Thyroid gland (tissue), 4 donors: ENCODE measurements around the gene ZNF346. TPM values are rescaled to one million over a fixed set of nuclear protein-coding genes. Genes with fewer than 3 reads are reported as not detected.

ENCODE experiments used
- DNase-seq, 2 donors: peaks; one replicate each; pipeline ENCODE4 v3.0.0-alpha.2; 2019
- H3K27ac ChIP-seq, 3 donors: fragments of 200-600 bp; sonication (generic); 1 replicate in 2 of 3; 2 replicates in 1 of 3; pipeline ENCODE4 v1.5.1; 2016 to 2019; ENCODE audit warnings: mild to moderate bottlenecking in 1 of 3, moderate library complexity in 1 of 3
- H3K27me3 ChIP-seq: fragments of 200-600 bp; sonication (generic); one replicate; pipeline ENCODE4 v1.5.1; 2019
- H3K36me3 ChIP-seq, 2 donors: fragments of 200-600 bp; sonication (generic); one replicate each; pipeline ENCODE4 v1.5.1; 2016 to 2019
- H3K4me1 ChIP-seq, 2 donors: fragments of 200-600 bp; sonication (generic); one replicate each; pipeline ENCODE4 v1.5.1; 2017 to 2019
- H3K4me3 ChIP-seq, 3 donors: fragments of 200-600 bp; sonication (generic); replicated peaks in 1 of 3; 1 replicate in 2 of 3; 2 replicates in 1 of 3; pipeline ENCODE4 v1.5.1; 2016; ENCODE audit warnings: mild to moderate bottlenecking in 1 of 3
- H3K9me3 ChIP-seq: fragments of 200-600 bp; sonication (generic); one replicate; pipeline ENCODE4 v1.5.1; 2017
- CTCF ChIP-seq, 6 experiments: fragments of 200-600 bp in 3 of 6; fragments of 450-650 bp in 3 of 6; sonication (generic) in 3 of 6; IDR thresholded peaks; one replicate each; pipeline ENCODE4 v1.5.1; 2016 to 2019; ENCODE audit warnings: antibody characterized with exemption in 6 of 6, mild to moderate bottlenecking in 2 of 6, inconsistent platforms in 1 of 6, moderate library complexity in 1 of 6
- POLR2A ChIP-seq, 2 donors: fragments of 450-650 bp; IDR thresholded peaks; one replicate each; pipeline ENCODE4 v1.6.1; 2017; ENCODE audit warnings: antibody characterized with exemption in 2 of 2, mild to moderate bottlenecking in 2 of 2, moderate library complexity in 1 of 2
- WGBS, 2 donors: methylation state at CpG; one replicate each; pipeline ENCODE4 v1.1.5; 2017; 5-methylcytosine and 5-hydroxymethylcytosine counted together
- intact Hi-C: fragments of 100-400 bp; cut with DNase I; formaldehyde crosslinking; loops from one replicate; pipeline ENCODE4 v1.15.1; 2023
- total RNA-seq, 4 donors: library from RNA; depleted of rRNA; stranded (reverse); fragments of >200 nt; gene quantifications; one replicate each; pipeline ENCODE4 v1.2.3, GENCODE V29; 2016

The ZNF346 gene
- total RNA-seq, 4 donors from 2014 or later, result 23.6 to 34.8 (median 26.2) TPM

GRCh38 chr5:177112589-177113220, 90.2 kb downstream of the ZNF346 start:
- Histone ChIP-seq H3K27me3 (no peaks in the 10 kb centered on the region), H3K36me3 (no peaks in the 10 kb centered on the region), H3K4me3 (no peak overlapping the region), H3K27ac (no peak overlapping the region), H3K9me3 (no peaks in the 10 kb centered on the region), H3K4me1 (peaks cover 0 to 17% of the 10 kb centered on the region in 2 donors)
- no peak for DNase-seq
- intact Hi-C loops, result loop anchor here (5.0 to 10.0 kb wide), 3 partner anchors 132 to 392 kb away; partner anchors contain the start of gene DOK3
- TF ChIP-seq POLR2A (IDR thresholded peaks at IDR 0.05) (no peak), CTCF (IDR thresholded peaks at IDR 0.05) (no peak)
- 65 to 74% methylated on average over 5 of the region's 5 CpGs for WGBS, 2 donors

GRCh38 chr5:177113566-177114424, 91.3 kb downstream of the ZNF346 start:
- TF ChIP-seq CTCF (IDR thresholded peaks at IDR 0.05) (peak; percentile 98 to 99 (median 99)), POLR2A (IDR thresholded peaks at IDR 0.05) (no peak)
- 19 to 29% methylated on average over 6 to 13 of the region's 14 CpGs for WGBS, 2 donors
- Histone ChIP-seq H3K27me3 (no peaks in the 10 kb centered on the region), H3K4me1 (peaks cover 0 to 17% of the 10 kb centered on the region in 2 donors), H3K27ac (no peak overlapping the region), H3K4me3 (no peak overlapping the region), H3K36me3 (no peaks in the 10 kb centered on the region), H3K9me3 (no peaks in the 10 kb centered on the region)
- DNase-seq, result peak; percentile 74 to 80
- intact Hi-C loops, result loop anchor here (5.0 to 10.0 kb wide), 3 partner anchors 131 to 391 kb away; partner anchors contain the start of gene DOK3

- Histone ChIP-seq H3K27me3 (no peaks in the 10 kb centered on the region), H3K27ac (peak overlapping the region; percentile 25 to 55 (median 39)), H3K4me3 (no peak overlapping the region), H3K4me1 (peaks cover 0 to 17% of the 10 kb centered on the region in 2 donors), H3K9me3 (no peaks in the 10 kb centered on the region), H3K36me3 (no peaks in the 10 kb centered on the region)
- 41% methylated on average over 21 to 22 of the region's 49 CpGs for WGBS, 2 donors
- DNase-seq, result peak; percentile 87 to 90
- TF ChIP-seq POLR2A (IDR thresholded peaks at IDR 0.05) (peak in 1 of 2 donors; percentile 44), CTCF (IDR thresholded peaks at IDR 0.05) (no peak)
- intact Hi-C loops, result loop anchor here (10.0 kb wide), 2 partner anchors 128 to 388 kb away; partner anchors contain the start of gene DOK3
Measured at GRCh38 chr5:177116631-177117373, 94.3 kb downstream of the ZNF346 start.

- 95 to 98% methylated on average over 30 of the region's 30 CpGs for WGBS, 2 donors
- Histone ChIP-seq H3K27ac (no peak overlapping the region), H3K4me1 (peaks cover 0 to 17% of the 10 kb centered on the region in 2 donors), H3K4me3 (no peak overlapping the region), H3K36me3 (no peaks in the 10 kb centered on the region), H3K9me3 (no peaks in the 10 kb centered on the region), H3K27me3 (no peaks in the 10 kb centered on the region)
- TF ChIP-seq POLR2A (IDR thresholded peaks at IDR 0.05) (no peak), CTCF (IDR thresholded peaks at IDR 0.05) (no peak)
- intact Hi-C loops, result loop anchor here (10.0 kb wide), 2 partner anchors 127 to 387 kb away; partner anchors contain the start of gene DOK3
- DNase-seq, result no peak
Measured at GRCh38 chr5:177117441-177118045, 95.0 kb downstream of the ZNF346 start.
